Smooth muscle cell of the brain vasculature (primary cell): ENCODE results near the gene ARL14EPL.
"Not testable (repeated sequence)": the region's sequence is repeated elsewhere in the genome, so short reads cannot be mapped to it uniquely, and the experiment has no call there.

Experiments
- DNase-seq: peaks from one replicate; pipeline ENCODE4 v3.0.0-alpha.2; 2012; ENCODE audit warnings: low read depth, low spot score

Gene ARL14EPL

DNA sequence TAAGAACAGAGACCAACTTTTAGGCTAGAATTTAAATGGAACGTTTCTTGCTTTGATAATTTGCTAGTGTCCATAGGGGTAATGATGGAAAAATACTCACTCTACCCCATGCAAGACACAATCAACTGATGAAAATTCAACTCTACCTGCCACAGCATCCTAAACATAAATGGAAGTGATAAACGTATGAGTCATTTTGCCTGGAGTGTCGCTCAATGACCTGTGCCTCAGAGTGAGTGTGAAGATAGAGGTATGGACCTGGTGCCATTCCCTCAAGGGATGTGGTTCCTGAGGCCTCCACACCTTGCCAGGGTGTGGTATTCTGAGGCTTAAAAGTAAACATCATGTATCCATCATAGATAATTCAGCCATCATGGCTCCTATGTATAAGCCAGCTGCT is 14.0 kb downstream of the ARL14EPL start:
- no peak for DNase-seq

DNA sequence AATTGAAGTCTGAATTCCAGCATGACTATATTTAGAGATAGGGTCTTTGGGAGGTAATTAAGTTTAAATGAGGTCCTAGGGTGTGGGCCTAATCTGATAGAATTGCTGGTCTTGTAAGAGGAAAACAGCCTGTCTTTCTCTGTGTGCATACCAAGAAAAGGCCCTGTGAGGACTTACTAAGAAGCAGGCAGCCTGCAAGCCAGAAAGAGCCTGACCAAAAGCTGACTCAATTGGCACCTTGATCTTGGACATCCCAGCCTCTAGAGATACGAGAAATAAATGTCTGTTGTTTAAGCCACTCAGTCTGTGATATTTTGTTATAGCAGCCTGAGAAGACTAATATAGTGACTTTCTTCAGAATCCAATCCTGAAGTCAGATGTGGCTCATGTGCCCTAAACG is 14.6 kb downstream of the ARL14EPL start:
- no peak for DNase-seq

DNA sequence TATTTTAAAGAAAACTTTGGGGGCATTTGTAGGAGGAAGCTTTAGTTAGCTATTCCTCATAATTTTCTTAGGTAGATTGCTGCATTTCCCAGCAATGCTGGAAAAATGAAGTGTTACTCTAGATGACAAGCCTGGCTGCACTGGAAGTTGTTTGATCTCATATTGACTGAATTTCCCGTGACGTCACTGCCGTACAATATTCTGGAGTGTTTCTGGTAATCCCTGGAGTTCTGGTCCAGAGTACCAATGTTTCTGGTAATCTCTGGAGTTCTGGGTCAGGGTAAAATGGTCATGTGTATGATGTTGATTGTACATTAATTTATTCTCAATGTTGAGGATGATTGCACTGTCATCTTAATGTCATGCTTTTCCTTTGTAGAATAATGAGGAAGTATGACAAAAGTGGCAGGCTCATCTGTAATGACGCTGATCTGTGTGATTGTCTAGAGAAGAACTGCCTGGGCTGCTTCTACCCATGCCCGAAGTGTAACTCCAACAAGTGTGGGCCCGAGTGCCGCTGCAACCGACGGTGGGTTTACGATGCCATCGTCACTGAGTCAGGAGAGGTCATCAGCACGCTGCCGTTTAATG is 26.2 kb downstream of the ARL14EPL start:
- DNase-seq: no peak

DNA sequence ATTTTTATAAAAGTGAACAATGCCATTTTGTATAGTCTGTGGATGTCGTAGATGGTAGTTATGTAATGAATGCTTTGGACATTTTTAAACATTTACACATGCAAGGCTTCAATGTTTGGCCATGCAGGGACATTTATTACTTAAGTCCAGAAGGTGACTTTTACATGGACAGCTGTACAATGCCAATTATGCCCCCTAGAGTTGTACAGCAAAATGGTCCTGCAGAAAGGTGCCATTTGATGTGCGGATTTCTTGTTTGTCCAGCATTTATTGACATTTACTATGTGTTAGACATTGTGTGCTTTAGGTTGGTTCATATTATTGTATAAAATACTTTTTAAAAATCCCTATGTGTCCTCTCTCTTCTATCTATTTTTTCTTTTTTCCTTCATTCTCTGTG is 30.1 kb downstream of the ARL14EPL start:
- DNase-seq: no peak

DNA sequence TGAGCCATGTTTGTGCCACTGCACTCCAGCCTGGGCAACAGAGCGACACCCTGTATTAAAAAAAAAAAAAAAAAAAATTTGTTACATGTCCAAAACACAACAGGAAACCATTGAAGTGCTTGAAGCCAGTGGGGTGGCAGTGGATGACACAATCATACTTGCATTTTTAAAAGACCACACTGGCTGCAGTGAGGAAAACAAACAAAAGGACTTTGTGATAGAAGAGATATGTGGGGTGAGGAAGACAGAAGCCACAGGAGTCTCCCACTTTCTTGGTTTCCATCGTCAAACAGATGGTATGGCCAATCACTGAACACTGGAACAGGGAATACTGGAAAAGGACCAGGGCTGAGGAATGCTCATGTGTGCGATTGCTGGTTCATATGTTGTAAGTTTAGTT is 31.7 kb downstream of the ARL14EPL start:
- no peak for DNase-seq

DNA sequence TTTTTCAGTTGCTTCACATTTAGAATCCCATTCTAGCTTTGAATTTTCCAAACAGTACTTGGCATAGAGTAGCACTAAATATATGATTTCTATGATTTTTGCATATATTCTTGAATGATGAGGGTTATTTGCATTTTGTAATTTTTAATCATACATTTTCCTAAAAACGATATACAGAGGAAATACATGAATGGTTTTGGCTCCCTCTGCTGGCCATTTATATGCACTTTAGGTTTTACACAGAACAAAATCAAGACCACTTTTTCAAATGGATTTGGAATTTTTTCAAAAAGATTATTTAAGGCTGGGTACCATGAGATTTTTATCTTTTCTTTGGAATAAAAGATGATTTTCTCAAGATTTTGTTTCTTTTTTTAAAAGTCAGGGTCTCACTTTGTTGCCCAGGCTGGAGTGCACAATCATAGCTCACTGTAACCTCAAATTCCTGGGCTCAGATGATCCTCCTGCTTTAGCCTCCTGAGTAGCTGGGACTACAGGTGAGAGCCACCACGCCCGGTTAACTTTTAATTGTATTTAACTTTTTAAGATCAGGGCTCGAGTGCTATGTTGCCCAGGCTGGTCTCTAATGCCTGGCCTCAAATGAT is 35.9 kb downstream of the ARL14EPL start:
- peak; percentile 49 for DNase-seq

DNA sequence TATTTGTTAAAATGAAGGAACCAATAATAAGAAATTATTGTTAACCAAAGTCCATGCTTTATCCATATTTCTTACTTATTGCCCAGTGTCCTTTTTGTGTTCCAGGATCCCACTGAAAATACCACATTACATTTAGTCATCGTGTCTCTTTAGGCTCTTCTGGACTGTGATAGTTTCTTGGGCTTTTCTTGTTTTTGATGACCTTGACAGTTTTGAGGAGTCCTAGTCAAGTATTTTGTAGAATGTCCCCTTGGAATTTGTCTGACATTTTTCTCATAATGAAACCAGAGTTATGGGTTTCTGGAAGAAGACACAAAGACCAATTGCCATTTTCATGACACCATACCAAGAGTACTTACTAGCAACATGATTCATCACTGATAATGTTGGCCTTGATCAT is 38.9 kb downstream of the ARL14EPL start:
- no peak for DNase-seq

DNA sequence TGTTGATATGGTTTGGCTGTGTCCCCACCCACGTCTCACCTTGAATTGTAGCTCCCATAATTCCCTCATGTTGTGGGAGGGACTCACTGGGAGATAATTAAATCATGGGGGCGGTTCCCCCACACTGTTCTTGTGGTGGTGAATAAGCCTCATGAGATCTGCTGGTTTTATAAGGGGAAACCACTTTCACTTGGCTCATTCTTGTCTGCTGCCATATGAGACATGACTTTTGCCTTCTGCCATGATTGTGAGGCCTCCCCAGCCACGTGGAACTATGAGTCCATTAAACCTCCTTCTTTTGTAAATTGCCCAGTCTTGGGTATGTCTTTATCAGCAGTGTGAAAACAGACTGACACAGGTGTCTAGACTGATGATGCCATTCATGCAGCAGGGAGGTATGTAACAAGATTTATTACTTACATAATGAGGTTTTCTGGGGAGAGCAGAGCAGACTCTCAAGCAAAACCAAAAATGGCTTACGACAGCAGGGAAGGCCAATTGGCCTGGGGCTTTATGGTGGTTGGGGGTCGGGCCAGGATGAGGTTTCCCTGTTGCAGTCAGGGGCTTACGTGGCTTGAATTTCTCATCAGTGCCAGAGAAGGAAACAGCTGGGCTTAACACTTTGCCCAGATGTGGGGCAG is 43.0 kb downstream of the ARL14EPL start:
- no peak for DNase-seq

DNA sequence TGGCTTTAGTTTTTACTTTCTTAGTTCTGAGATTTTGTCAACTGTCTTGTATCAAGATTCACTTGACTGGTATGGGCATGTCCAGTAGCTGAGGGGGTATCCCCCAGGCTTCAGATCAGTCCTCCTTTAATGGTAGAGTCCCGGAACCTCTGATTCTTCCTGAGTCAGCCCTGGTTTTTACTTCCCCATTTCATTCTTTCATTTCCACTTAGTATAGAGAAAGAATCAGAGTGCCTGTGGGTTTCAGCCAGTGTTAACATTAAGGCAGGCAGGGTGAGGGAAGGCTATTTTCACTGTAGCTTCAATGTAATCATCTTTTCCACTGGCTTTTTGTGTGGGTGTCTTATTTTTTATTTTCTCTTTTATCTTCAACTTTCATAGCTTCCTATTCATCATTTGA is 44.2 kb downstream of the ARL14EPL start:
- no peak for DNase-seq

DNA sequence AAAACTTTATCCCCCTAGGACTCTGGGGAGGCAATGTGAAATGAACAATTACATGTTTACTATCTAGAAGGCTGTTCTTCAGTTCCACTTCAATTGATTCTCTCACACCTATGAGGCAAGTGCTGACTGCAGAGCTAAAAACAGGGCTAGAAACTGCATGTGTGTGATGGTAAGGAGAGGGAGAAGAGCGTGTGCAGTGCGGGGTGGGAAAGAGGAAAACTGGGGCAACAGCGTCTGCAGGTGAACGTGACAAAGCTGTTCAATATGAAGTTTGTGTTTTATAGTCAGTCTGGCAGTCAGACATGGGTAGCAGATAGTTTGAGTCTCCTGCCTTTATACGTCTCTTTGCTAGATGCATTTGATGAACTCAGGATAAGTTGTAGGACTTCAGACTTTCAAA is 45.9 kb downstream of the ARL14EPL start:
- DNase-seq: no peak

DNA sequence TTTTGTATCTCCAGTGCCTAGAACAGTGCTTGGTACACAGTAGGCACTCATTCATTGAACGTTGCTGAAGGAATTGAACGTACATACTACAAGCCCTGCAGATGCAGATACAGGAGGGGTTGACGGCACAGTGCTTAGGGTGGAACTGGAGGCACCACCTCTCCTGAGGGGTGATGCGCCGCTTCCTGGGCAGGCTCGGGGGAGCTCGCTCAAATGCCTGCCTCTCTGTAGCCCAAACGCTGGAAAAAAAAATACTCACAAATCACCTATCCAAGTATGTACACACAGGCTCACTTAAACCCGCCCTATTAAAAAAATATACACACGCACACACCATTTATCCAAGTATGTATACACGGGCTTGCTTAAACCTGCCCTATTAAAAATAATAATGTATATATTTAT is 52.0 kb downstream of the ARL14EPL start:
- DNase-seq: no peak

DNA sequence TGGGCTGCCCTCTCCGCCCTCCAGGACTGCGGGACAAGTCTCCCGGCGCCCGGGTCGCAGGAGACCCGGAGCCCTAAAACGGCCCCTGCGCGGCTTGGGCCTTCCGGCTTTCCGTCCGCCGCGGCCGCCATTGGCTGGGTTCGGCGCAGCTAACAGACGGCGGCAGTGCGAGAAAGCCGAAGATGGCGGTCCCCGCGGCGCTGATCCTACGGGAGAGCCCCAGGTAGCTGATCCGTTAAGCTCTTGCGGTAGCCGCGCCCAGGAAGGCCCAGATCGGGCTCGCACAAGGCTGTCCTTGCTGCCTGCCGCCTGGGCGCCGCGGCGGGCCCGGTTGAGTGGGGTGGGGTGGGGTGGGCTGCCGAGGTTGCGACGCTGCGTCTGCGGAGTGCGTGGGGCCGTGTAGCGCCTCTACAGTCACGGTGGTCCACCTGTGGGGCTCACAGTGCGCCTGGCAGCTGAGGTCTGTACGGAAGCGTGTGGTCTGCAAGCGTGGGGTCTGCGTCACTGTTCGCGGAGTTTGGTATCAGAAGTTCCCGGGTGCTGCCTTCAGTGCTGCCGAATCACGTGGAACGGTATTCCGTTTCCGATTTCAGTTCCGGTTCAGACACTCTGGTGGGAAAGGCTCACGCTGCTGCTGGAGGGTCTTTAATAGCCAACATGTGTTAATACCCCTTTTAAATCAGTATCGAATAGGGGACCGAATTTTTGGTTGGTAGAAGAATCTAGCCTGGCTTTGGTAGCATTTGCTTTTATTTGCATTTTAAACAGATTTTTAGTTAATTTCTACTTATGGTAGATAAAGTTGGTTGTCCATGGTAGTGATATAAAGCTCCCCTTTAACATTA is 52.8 kb downstream of the ARL14EPL start, which contains the start of gene COMMD10:
COMMD10 (plus strand) TSS at position 155 of the 845 bp plus-strand sequence.
- peak; percentile 52 for DNase-seq

DNA sequence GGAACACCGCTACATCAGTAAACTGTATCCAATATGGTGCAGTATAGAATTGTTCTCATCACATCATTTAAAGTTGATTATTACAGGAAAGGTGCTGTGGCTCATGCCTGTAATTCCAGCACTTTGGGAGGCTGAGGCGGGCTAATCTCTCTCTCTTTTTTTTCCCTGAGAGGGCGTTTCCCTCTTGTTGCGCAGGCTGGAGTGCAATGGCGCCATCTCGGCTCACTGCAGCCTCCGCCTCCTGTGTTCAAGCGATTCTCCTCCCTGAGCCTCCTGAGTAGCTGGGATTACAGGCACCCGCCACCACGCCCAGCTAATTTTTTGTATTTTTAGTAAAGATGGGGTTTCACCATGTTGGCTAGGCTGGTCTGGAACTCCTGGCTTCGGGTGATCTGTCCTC is 54.0 kb downstream of the ARL14EPL start:
- DNase-seq: not testable (repeated sequence)

DNA sequence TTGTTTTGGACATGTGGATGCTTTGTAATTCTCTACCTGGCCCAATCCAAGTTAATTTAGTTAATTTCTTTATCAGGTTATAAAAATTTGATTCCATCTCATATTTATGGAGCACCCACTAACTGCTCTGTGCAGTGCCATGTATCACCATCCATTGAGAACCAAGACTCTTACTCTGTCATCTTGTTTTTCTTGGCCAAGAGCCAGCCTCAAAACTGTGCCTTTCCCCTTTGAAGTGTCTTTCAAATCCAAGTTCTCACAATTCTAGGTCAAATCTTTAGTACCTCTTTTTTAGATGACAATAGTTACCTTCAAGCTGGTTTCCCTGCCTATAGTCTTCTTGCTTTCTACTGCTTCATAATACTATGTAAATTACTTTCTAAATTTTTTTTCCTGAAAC is 55.8 kb downstream of the ARL14EPL start:
- DNase-seq: no peak

DNA sequence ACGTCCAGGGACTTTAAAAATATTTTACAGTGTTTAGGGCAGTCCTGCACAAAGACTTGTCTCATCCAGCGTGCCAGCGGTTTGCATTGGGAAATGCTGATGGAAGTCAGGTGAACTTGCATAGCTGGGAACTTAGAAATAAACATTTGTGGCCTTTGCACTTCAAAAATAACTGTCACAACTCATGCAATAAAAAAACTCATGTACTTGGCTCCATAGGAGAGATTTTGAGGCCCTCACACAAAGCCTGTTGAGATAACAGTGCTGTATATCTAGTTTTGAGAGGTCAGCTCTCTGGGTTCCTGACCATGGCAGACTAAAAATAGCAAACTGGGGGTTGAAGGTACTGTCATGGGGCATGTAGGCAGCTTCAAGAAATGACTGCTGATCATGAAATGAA is 58.0 kb downstream of the ARL14EPL start:
- DNase-seq: no peak

DNA sequence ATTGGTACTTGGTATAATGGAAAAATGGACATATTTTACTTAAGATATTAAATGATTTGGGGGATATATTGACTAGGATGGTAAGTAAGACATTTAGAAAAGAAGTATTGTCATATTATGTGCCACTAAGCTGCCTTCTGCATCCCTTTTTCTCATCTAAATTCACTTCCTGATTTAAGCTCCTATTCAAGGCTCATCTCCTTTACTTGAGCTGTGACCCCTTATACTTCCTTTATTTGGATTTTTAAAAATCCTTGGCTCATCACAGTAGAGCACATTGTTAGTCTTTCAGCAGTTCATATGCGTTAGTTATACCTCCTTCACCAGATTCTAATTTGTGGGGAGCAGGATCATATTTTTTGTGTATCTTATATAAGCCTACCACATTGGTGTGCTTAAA is 59.1 kb downstream of the ARL14EPL start:
- no peak for DNase-seq

DNA sequence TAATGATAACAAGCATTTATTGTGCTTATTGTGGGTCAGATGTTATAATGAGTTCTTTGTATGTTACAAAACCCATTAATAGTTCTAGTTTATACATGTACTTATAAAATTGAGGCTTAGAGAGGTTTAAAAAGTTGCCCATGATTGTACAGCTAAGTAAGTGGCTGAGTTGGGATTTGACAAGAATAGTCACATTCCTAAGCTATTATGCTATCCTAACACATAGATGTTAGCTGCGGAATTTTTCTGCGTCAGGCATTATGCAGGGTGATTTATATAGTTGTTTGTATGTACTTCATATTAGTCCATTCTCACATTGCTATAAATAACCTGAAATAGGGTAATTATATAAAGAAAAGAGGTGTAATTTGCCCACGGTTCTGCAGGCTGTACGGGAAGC is 65.0 kb downstream of the ARL14EPL start:
- DNase-seq: no peak

DNA sequence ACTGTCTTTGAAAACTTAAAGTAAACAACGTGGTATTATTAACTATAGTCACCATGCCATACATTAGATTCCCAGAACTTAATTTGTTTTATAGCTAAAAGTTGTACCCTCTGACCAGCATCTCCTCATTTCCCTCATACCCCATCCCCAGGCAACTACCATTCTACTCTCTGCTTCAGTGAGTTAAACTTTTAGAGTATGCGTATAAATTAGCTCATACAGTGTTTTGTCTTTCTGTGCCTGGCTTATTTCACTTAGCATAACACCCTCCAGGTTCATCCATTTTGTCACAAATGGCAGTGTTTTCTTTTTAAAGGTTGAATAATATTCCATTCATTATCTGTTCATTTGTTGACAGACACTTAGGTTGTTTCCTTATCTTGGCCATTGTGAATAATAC is 66.7 kb downstream of the ARL14EPL start:
- DNase-seq: no peak

DNA sequence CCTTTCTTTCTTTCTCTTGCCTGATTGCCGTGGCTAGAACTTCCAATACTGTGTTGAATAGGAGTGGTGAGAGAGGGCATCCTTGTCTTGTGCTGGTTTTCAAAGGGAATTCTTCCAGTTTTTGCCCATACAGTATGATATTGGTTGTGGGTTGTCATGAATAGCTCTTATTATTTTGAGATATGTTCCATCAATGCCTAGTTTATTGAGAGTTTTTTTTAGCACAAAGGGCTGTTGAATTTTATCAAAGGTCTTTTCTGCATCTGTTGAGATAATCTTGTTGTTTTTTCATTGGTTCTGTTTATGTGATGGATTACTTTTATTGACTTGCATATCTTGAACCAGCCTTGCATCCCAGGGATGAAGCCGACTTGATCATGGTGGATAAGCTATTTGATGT is 72.7 kb downstream of the ARL14EPL start:
- not testable (repeated sequence) for DNase-seq
